Mammary epithelial cell (primary cell): ENCODE data around the gene PCNX2.

Experiments used
- EZH2 ChIP-seq: IDR thresholded peaks from 2 replicates; pipeline ENCODE4 v1.6.1; 2012; ENCODE audit warnings: low read length, inconsistent platforms, borderline replicate concordance
- TF ChIP-seq, protein P1 (sequence below), 2 donors: IDR thresholded peaks in 1 of 2; conservative IDR thresholded peaks in 1 of 2; 2 replicates each; pipeline ENCODE4 v1.5.1; 2011 to 2012; ENCODE audit warnings: inconsistent platforms in 2 of 2, low read length in 2 of 2, mild to moderate bottlenecking in 2 of 2, control low read depth in 1 of 2, low read depth in 1 of 2; ENCODE audit not compliant: insufficient read depth in 1 of 2; ENCODE audit errors: extremely low read depth in 1 of 2

DNA sequence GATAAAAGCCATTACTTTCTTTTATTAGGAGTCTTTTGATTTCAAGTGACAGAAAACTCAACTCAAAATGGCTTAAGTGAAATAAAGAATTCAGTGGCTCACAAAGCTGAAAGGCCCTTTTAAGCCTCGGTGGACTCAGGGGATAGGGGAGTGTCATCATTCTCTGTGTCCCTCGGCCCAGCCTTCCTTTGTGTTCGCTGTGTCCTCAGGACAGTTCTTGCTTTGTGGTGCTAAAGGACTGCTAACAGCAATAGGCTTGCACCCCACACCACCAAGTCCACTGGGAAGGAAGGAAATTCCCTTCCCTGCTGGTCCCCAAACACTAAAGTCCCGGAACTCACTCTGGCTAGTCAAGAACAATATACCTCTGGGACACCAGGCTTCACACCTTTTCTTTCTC, 216.0 kb downstream of the PCNX2 start:
- TF ChIP-seq, protein P1, sequence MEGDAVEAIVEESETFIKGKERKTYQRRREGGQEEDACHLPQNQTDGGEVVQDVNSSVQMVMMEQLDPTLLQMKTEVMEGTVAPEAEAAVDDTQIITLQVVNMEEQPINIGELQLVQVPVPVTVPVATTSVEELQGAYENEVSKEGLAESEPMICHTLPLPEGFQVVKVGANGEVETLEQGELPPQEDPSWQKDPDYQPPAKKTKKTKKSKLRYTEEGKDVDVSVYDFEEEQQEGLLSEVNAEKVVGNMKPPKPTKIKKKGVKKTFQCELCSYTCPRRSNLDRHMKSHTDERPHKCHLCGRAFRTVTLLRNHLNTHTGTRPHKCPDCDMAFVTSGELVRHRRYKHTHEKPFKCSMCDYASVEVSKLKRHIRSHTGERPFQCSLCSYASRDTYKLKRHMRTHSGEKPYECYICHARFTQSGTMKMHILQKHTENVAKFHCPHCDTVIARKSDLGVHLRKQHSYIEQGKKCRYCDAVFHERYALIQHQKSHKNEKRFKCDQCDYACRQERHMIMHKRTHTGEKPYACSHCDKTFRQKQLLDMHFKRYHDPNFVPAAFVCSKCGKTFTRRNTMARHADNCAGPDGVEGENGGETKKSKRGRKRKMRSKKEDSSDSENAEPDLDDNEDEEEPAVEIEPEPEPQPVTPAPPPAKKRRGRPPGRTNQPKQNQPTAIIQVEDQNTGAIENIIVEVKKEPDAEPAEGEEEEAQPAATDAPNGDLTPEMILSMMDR (conservative IDR thresholded peaks at IDR 0.05 in 1 of 2, IDR thresholded peaks at IDR 0.05 in 1 of 2; ENCODE audit: extremely low read depth in 1 of 2, insufficient read depth in 1 of 2, low read depth in 1 of 2, low read length in 2 of 2), result no peak
- TF ChIP-seq EZH2, result no peak
